Heart left ventricle (tissue), 16 donors: ENCODE results near the gene WDHD1. TPM values are rescaled to one million over a fixed set of nuclear protein-coding genes. Genes with fewer than 3 reads are reported as not detected.

Source experiments
- ATAC-seq, 4 donors: fragments of 200-7000 bp; cut with Tn5 transposase; one replicate each; pipeline ENCODE4 v1.9.1; 2020 to 2022; ENCODE audit warnings: moderate library complexity in 4 of 4, mild to moderate bottlenecking in 3 of 4, moderate number of reproducible peaks in 1 of 4
- DNase-seq, 5 donors: peaks; one replicate each; pipeline ENCODE4 v3.0.0-alpha.2; 2020
- H3K27ac ChIP-seq, 12 donors: fragments of 200-600 bp; sonication (generic) in 4 of 12; one replicate each; pipeline versions ENCODE4 v1.5.0 to v1.8.0; 2016 to 2022; ENCODE audit warnings: mild to moderate bottlenecking in 2 of 12
- H3K27me3 ChIP-seq, 9 donors: fragments of 200-600 bp; sonication (generic) in 2 of 9; one replicate each; pipeline versions ENCODE4 v1.5.1 to v1.8.0; 2016 to 2022; ENCODE audit warnings: mild to moderate bottlenecking in 3 of 9
- H3K36me3 ChIP-seq, 9 donors: fragments of 200-600 bp; sonication (generic) in 2 of 9; one replicate each; pipeline versions ENCODE4 v1.5.0 to v1.8.0; 2018 to 2022; ENCODE audit warnings: mild to moderate bottlenecking in 2 of 9
- H3K4me1 ChIP-seq, 12 donors: fragments of 200-600 bp; sonication (generic) in 4 of 12; one replicate each; pipeline versions ENCODE4 v1.5.0 to v1.8.0; 2016 to 2022; ENCODE audit warnings: mild to moderate bottlenecking in 3 of 12
- H3K4me3 ChIP-seq, 12 donors: fragments of 200-600 bp; sonication (generic) in 4 of 12; one replicate each; pipeline versions ENCODE4 v1.5.0 to v1.8.0; 2017 to 2022; ENCODE audit warnings: mild to moderate bottlenecking in 9 of 12, moderate library complexity in 4 of 12
- H3K9me3 ChIP-seq, 12 donors: fragments of 200-600 bp; sonication (generic) in 4 of 12; one replicate each; pipeline versions ENCODE4 v1.5.0 to v1.8.0; 2016 to 2022; ENCODE audit warnings: mild to moderate bottlenecking in 1 of 12
- POLR2A ChIP-seq, 2 donors: fragments of 450-650 bp; IDR thresholded peaks; one replicate each; pipeline ENCODE4 v1.6.1; 2017; ENCODE audit warnings: antibody characterized with exemption in 2 of 2, mild to moderate bottlenecking in 2 of 2, moderate library complexity in 2 of 2
- WGBS, 4 donors: extraction: QIAGEN DNeasy Blood & Tissue Kit in 2 of 4; methylation state at CpG; one replicate each; pipeline versions ENCODE4 v1.1.5 to v1.1.7; 2013 to 2018; 5-methylcytosine and 5-hydroxymethylcytosine counted together
- intact Hi-C, 10 donors: fragments of 100-400 bp; cut with DNase I; formaldehyde crosslinking; loops; one replicate each; pipeline versions ENCODE4 v1.11.1 to v1.14.2; 2022
- polyA plus RNA-seq, 2 donors: library from polyadenylated mRNA; stranded (reverse); fragments of 200-250 nt; gene quantifications; one replicate each; pipeline ENCODE4 v1.2.3, GENCODE V29; 2013
- total RNA-seq, 9 donors: library from RNA; depleted of rRNA in 2 of 9; stranded (reverse); fragments of >200 nt in 2 of 9; fragmentation: NEBNext Ultra II Directional in 3 of 9; extraction: Animal tissue kit (Norgen Biotek cat#: 25700) in 3 of 9; gene quantifications; one replicate each; pipeline versions ENCODE4 v1.1.0 to v1.2.4, GENCODE V29; 2016 to 2023
- TF ChIP-seq, protein P1 (sequence below), 12 donors: fragments of 200-600 bp; sonication (generic) in 4 of 12; IDR thresholded peaks; one replicate each; pipeline versions ENCODE4 v1.5.0 to v1.8.0; 2018 to 2022; ENCODE audit warnings: antibody characterized with exemption in 12 of 12, mild to moderate bottlenecking in 5 of 12
- donor health status: ischemic (EF 13 %, LVEDD 7.1; RV severe dilation, severe dysfunction).
- donor health status: healthy with polysubstance abuse.
- donor health status: DM: no; HTN: yes; CAD: no.
- donor health status: DM: no; HTN: no; CAD: no.
- donor health status: ischemic (EF 25% LVEDD 6.9; RV normal size, moderate dysfunction).
- donor health status: ischemic (EF 25% LVEDD 5.7; RV mildly dilated, moderate dysfunction).
- donor health status: healthy.
- donor health status: DM: yes; HTN: yes; CAD: no.
- donor health status: ischemic (EF 35%, LVEDD 5.7; RV mildly dilated, moderate dysfunction).
- donor health status: nonischemic (EF 11% LVEDD 7.7; RV severe dilation, severe dysfunction).
- donor health status: DM: yes; HTN: yes; CAD: no.
- donor health status: PGD.
- donor health status: ischemic (EF 29% LVEDD 5.4; RV normal size, mild dysfunction).
- donor health status: nonischemic (EF 23%, LVEDD 6.1; RV moderate dilation, normal function).

Gene WDHD1
- total and polyA plus RNA-seq, 11 donors = 0.42 to 3.5 (median 1.4) TPM

DNA sequence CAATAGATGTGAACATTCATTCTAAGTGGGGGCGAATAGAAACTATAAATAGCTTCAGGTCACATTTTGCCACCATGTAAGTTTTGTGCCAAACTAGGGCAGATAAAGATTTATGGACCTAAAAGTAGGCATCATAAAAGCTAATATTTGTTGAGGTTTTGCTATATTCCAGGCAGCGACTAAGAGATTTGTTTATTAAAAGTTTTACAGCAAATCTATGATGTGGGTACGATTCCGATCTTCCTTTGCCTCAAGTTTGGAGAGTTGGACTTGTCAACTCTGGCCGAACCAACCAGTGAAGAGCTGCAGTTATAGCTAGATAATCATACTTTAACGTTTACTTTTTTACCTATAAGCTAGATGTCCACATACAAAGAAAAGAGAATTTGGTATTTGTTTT is 26.1 kb upstream of the WDHD1 start:
- no peak for ATAC-seq
- no peak for DNase-seq
- Histone ChIP-seq H3K27me3 (no peaks in the 10 kb centered on the region), H3K27ac (peak overlapping the region in 7 of 12 donors; percentile 99 to 100 (median 100)), H3K4me1 (peaks cover 0 to 49% (median 32%) of the 10 kb centered on the region in 12 donors), H3K9me3 (no peaks in the 10 kb centered on the region), H3K4me3 (peak overlapping the region in 10 of 12 donors; percentile 74 to 99 (median 93)), H3K36me3 (peaks cover 0 to 31% (median 13%) of the 10 kb centered on the region in 9 donors)
- WGBS, 4 donors = 65 to 73% (median 70%) methylated on average over 6 of the region's 6 CpGs
- TF ChIP-seq POLR2A (IDR thresholded peaks at IDR 0.05) = no peak
- TF ChIP-seq, protein P1, sequence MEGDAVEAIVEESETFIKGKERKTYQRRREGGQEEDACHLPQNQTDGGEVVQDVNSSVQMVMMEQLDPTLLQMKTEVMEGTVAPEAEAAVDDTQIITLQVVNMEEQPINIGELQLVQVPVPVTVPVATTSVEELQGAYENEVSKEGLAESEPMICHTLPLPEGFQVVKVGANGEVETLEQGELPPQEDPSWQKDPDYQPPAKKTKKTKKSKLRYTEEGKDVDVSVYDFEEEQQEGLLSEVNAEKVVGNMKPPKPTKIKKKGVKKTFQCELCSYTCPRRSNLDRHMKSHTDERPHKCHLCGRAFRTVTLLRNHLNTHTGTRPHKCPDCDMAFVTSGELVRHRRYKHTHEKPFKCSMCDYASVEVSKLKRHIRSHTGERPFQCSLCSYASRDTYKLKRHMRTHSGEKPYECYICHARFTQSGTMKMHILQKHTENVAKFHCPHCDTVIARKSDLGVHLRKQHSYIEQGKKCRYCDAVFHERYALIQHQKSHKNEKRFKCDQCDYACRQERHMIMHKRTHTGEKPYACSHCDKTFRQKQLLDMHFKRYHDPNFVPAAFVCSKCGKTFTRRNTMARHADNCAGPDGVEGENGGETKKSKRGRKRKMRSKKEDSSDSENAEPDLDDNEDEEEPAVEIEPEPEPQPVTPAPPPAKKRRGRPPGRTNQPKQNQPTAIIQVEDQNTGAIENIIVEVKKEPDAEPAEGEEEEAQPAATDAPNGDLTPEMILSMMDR (IDR thresholded peaks at IDR 0.05) = no peak
- intact Hi-C loops = loop anchor here in 2 of 10 donors (5.0 kb wide), 2 partner anchors 79 to 84 kb away; no protein-coding TSS in a partner anchor

DNA sequence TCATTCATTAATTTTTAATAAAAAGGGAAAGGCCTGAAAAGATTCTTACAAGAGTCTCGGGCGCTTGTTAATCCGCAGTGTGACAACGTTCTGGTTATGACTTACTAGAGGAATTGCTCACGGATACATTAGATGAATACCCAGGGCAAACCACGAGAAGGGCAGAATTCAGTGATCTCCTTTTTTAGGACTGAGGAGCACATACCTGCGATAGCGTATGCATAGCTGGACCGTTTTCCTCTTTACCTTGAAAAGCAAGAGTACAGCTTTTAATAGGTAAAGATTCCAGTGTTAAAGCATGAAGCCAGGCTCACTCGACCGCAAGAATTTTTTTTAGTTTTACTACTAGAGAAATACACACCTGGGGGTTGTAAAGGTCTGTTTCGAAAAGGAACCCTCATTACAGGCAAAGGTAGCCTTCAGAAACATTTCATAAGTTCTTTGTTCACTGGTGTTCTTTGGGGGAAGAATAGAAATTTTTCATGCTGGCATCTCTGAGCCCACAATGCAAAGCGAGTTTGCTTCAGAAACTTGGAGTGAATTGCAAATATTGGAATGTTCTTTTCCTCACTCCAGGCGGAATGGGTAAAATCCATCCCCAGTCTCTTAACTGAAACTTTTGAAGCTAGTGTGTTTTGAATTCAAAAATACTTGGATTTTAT is 25.5 kb upstream of the WDHD1 start:
- no peaks in the 10 kb centered on the region for H3K27me3 ChIP-seq
- H3K4me3 ChIP-seq = peak overlapping the region; percentile 74 to 99 (median 92)
- H3K9me3 ChIP-seq = no peaks in the 10 kb centered on the region
- peak in 1 of 4 donors; percentile 0 for ATAC-seq
- DNase-seq = no peak
- intact Hi-C loops = loop anchor here in 2 of 10 donors (5.0 kb wide), 2 partner anchors 80 to 85 kb away; no protein-coding TSS in a partner anchor
- TF ChIP-seq POLR2A (IDR thresholded peaks at IDR 0.05) = no peak
- TF ChIP-seq, protein P1 (IDR thresholded peaks at IDR 0.05) = no peak
- peak overlapping the region; percentile 97 to 100 (median 100) for H3K27ac ChIP-seq
- WGBS, 4 donors = 6 to 9% (median 7%) methylated on average over 14 of the region's 14 CpGs
- H3K36me3 ChIP-seq = peaks cover 0 to 24% (median 7%) of the 10 kb centered on the region in 9 donors
- peaks cover 0 to 46% (median 32%) of the 10 kb centered on the region in 12 donors for H3K4me1 ChIP-seq

DNA sequence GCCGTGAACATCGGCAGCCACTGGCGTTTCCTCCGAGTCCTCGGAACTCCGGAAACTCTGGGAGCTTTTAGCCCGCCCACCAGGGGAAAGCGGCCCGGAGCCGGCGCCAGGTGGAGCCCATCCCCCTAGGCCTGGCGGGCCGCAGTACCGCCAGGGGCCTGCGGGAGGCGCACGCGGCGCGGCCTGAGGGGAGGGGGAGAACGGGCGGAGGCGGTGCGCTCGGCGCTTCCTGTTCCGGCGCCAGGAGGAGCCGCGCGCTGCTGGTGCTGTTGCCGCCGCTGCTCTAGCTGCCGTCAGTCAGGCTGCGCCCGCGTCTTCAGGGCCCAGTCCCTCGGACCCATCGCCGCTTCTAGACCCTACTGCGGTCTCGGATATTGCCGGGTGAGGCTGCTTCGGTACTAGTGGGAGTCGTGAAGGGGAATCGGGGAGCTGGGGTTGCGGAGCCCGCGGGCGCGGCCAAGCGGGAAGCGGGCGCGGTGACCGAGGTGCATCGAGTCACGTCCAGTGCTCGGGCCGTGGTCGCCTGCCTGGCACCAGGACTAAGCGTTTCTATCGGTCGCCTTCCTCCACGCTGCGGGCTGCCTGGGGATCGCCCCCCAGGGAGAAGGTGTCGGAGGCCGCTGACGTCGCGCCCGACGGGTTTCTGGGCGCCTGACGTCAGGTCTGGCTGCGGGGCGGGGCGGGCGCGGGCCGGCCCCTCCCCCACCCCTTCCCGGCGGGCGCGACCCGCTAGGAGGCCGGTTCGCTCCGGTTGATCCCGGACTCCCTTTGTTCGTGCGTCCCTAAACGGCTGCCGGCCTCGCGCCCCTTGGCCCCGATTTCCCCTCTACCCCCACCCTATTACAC is 24.7 kb upstream of the WDHD1 start, which contains the start of gene MAPK1IP1L:
TSS of gene MAPK1IP1L (plus strand) at position 225 of the 846 bp plus-strand sequence. CDS start 10,037 bp downstream, outside the sequence.
- ATAC-seq (peak; percentile 89 to 98 (median 97)), DNase-seq (peak; percentile 92 to 97 (median 94))
- intact Hi-C loops = loop anchor here in 5 of 10 donors (1.0 to 5.0 kb wide), 4 partner anchors 24 to 86 kb away; partner anchors contain the start of genes SOCS4 (in 4 of the 5) and WDHD1 (in 4 of the 5)
- H3K36me3 ChIP-seq = peaks cover 0 to 23% (median 5%) of the 10 kb centered on the region in 9 donors
- no peaks in the 10 kb centered on the region for H3K9me3 ChIP-seq
- H3K4me3 ChIP-seq = peak within 1 kb of the TSS; percentile 74 to 99 (median 92)
- H3K27ac ChIP-seq = peak within 1 kb of the TSS; percentile 97 to 100 (median 100)
- TF ChIP-seq POLR2A (IDR thresholded peaks at IDR 0.05) = peak; percentile 80 to 93
- TF ChIP-seq, protein P1 (IDR thresholded peaks at IDR 0.05) = peak; percentile 99 to 100 (median 100)
- WGBS, 4 donors = 0 to 1% (median 0%) methylated on average over 14 to 98 of the region's 98 CpGs
- peaks cover 0 to 46% (median 32%) of the 10 kb centered on the region in 12 donors for H3K4me1 ChIP-seq
- H3K27me3 ChIP-seq = no peaks in the 10 kb centered on the region
